ENCODE data around the gene SLC39A11.

DNA sequence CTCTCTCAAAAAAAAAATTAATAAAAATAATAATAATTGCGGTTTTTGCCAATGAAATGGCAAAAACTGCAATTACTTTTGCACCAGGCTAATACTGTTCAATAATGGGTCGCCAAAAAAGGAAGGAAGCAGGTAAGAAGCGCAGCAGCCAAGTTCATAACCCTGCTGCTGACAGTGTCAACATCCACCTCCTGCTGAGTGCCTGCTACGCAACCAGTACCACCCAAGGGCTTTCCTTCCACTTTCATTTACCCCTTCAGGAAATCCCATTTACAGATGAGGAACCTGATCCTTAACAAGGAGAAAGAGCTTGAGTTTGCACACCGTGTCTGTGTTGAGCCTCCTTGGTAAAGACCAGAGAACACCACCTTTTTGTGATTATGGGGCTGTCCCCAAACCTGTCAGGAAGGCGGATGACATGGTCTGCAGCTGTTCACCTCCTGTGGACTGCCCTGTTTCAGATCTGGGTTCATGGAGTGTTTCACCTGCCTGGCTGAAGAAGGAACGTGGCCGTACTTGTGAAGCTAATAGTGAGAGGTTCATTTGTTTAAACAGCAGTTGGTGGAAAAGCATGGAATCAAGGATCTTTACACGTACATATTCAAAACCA lies 378.0 kb downstream of the SLC39A11 start:
- no peak for TF ChIP-seq YY1 (IDR thresholded peaks at IDR 0.05; ENCODE audit: low read depth)
- TF ChIP-seq, protein P1, sequence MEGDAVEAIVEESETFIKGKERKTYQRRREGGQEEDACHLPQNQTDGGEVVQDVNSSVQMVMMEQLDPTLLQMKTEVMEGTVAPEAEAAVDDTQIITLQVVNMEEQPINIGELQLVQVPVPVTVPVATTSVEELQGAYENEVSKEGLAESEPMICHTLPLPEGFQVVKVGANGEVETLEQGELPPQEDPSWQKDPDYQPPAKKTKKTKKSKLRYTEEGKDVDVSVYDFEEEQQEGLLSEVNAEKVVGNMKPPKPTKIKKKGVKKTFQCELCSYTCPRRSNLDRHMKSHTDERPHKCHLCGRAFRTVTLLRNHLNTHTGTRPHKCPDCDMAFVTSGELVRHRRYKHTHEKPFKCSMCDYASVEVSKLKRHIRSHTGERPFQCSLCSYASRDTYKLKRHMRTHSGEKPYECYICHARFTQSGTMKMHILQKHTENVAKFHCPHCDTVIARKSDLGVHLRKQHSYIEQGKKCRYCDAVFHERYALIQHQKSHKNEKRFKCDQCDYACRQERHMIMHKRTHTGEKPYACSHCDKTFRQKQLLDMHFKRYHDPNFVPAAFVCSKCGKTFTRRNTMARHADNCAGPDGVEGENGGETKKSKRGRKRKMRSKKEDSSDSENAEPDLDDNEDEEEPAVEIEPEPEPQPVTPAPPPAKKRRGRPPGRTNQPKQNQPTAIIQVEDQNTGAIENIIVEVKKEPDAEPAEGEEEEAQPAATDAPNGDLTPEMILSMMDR (IDR thresholded peaks at IDR 0.05): no peak
- TF ChIP-seq POLR2AphosphoS5 (IDR thresholded peaks at IDR 0.05; ENCODE audit: low read depth, low read length): no peak
- TF ChIP-seq, protein P2, sequence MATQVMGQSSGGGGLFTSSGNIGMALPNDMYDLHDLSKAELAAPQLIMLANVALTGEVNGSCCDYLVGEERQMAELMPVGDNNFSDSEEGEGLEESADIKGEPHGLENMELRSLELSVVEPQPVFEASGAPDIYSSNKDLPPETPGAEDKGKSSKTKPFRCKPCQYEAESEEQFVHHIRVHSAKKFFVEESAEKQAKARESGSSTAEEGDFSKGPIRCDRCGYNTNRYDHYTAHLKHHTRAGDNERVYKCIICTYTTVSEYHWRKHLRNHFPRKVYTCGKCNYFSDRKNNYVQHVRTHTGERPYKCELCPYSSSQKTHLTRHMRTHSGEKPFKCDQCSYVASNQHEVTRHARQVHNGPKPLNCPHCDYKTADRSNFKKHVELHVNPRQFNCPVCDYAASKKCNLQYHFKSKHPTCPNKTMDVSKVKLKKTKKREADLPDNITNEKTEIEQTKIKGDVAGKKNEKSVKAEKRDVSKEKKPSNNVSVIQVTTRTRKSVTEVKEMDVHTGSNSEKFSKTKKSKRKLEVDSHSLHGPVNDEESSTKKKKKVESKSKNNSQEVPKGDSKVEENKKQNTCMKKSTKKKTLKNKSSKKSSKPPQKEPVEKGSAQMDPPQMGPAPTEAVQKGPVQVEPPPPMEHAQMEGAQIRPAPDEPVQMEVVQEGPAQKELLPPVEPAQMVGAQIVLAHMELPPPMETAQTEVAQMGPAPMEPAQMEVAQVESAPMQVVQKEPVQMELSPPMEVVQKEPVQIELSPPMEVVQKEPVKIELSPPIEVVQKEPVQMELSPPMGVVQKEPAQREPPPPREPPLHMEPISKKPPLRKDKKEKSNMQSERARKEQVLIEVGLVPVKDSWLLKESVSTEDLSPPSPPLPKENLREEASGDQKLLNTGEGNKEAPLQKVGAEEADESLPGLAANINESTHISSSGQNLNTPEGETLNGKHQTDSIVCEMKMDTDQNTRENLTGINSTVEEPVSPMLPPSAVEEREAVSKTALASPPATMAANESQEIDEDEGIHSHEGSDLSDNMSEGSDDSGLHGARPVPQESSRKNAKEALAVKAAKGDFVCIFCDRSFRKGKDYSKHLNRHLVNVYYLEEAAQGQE (IDR thresholded peaks at IDR 0.05; ENCODE audit: low read depth, low read length): no peak
